ENCODE data around the gene AMMECR1.
A peak's percentile ranks its signal among the peaks of the same experiment; 100 is the strongest.
"Not testable (repeated sequence)": the region's sequence is repeated elsewhere in the genome, so short reads cannot be mapped to it uniquely, and the experiment has no call there.

Gene AMMECR1

DNA sequence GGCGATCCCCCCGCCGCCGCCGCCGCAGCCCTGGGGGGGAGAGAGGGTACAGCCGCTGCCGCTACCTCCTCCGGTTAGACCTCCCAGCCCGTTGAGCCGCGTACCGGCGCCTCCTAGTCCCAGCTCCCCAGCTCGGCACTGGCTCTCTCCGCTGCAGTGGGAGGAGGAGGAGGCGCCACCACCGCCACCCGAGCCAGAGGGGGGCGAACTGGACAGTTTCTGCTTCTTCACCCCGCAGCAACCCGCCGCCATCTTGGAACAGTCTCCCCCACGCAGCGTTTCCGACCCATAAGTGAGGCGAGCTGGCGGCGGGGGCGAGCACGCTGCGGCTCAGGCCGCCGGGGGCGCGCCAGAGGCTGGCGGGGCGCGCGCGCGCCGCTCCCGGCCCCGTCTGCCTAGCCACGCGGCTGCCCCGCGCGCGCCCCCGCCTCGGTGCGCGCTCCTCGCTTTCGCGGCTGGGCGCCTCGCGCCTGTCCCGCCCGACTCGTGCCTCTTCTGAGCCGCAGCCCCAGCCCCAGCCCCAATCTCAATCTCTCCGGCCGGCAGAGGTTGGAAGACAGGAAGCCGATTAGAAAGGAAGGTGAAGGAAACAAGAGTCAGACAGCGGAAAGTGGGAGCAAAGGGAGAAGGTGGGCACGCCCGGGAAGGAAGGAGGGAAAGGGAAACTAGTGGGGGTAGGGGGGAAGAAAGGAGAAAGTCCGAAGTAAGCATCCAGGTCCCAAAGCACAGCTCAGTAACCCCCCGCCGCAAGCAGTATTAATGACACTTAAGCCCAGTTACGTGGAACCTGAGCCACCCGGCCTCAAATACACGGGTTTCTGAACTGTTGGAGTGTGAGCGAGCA is at the start of gene AMMECR1:
TSS of gene AMMECR1 (minus strand) at position 266 of the 844 bp plus-strand sequence. CDS start at position 252, 14 bp downstream.
- peak; percentile 84 for DNase-seq

DNA sequence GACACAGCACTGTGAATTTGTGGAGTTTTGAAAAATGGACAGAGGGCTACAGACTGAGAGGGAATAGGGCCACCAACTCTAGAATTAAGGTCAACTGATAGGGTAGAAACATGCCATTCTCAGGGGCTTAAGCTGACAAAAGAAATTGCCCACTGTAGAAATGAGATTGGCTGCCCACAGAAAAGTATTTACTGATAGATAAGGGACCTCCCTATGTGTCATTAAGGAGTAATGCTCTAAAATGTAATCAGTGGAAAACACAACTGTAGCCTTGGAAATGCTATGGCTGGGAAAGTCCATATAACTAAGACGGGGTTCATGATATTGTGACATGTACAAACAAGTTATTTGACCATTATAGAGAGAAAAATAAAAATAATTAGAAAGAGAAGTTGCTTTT is 45.4 kb upstream of the AMMECR1 start:
- DNase-seq = no peak

DNA sequence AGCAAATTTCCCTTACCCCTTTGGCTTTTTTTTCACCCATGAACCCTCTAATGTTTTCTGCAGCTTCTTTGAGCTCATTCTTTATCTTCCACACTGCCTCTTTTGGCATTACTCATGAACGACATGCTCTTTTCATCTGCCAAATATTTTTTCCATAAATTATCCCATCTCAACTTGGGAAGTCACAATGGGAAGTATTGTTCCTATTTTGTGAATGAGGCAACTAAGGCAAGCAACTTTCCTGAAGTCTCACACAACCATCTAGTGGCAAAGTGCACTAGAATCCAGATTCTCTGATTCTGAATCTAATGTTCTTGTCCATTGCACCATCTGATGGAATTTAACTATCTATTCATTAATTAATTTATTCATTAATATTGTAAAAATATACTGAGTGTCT is 41.4 kb upstream of the AMMECR1 start:
- no peak for DNase-seq

DNA sequence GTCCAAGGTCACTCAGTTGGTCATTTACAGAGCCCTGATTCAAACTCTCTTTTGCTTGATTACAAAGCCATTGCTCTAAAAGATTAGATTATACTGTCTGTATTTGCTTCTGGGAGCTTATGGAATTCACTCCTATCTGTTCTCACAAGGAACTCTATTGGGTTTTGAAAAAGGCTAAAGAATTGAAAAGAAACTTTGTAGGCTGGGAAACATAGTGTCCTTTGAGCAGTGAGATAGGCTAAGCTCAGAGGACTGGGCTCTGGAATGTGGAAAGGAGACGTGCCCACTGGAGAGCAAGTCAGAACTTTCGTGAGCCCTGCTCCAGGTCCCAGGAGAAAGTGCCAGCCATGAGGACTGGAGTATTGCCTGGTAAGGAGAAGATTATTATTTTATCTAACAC is 40.7 kb upstream of the AMMECR1 start, which contains the start of gene RTL9:
TSS of gene RTL9 (plus strand) at position 301 of the 400 bp plus-strand sequence. CDS start 91,770 bp downstream, outside the sequence.
- no peak for DNase-seq

- DNase-seq = peak; percentile 62
Measured at GRCh38 chrX:110346681-110347080, 28.8 kb upstream of the AMMECR1 start.

DNA sequence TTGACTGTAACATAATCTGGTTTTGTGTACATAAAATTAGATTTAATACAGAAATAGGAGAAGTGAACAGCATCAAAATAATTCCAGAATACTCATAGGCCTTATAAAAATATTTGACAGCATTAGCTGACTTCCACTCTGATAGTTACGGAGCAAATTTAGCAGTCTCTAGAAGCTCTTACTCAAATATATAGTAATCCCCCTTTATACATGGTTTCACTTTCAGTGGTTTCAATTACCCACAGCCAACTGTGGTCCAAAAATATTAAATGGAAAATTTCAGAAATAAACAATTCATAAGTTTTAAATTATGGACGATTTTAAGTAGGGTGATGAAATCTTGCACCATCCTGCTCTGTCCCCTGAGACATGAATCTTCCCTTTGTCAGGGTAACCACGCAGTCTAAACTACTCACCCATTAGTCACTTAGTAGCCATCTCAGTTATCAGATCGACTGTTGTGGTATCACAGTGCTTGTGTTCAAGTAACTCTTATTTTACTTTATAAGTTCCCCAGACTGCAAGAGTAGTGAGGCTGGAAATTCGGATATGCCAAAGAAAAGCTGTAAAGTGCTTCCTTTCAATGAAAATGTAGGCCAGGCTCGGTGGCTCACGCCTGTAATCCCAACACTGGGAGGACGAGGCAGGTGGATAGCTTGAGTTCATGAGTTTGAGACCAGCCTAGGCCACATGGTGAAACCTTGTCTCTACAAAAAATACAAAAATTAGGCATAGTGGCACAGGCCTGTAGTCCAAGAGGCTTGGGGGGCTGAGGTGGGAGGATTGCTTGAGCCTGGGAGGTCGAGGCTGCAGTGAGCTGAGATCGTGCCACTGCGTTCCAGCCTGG is 23.5 kb upstream of the AMMECR1 start:
- DNase-seq = peak; percentile 65

GRCh38 chrX:110338935-110339334 is 21.1 kb upstream of the AMMECR1 start:
- no peak for DNase-seq

GRCh38 chrX:110333458-110333857 is 15.6 kb upstream of the AMMECR1 start:
- not testable (repeated sequence) for DNase-seq

GRCh38 chrX:110331444-110332030 is 13.7 kb upstream of the AMMECR1 start:
- DNase-seq = no peak

- not testable (repeated sequence) for DNase-seq
Measured at GRCh38 chrX:110328613-110329012, 10.7 kb upstream of the AMMECR1 start.

DNA sequence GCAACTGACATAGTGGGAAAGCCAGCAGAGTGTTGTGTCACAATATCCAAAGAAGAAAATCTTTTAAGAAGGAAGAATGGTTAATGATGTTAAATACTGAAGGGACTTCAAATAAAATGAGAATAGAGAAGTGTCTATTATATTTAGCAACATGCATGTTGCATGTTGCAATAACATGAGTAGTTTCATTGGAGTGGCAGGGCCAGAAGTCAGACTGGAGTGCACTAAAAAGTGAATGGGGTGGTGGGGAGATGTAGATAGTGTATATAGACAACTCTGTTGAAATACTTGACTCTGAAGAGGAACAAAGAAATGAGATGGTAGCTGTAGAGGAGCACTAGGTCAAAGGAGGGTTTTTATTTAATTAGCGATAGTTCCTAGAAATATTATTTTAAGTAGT is 9.5 kb upstream of the AMMECR1 start:
- DNase-seq = no peak

DNA sequence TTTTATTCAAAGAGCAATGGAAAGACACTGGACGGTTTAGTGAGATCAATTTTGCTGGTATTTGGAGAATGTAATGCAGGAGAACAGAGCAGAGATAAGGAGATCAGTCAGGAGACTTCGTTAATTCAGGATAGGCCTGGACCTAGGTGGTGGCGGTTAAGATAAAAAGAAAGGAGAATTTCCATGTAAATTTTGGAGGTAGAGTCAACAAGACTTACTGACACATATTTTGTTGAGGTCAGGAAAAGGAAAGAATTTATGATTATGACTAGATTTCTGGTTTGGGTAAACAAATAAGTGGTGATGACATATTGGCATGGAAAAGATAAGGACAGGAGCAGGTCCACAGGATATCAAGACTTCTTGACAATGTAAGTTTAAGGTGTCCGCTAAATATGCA is 8.8 kb upstream of the AMMECR1 start:
- DNase-seq = no peak

DNA sequence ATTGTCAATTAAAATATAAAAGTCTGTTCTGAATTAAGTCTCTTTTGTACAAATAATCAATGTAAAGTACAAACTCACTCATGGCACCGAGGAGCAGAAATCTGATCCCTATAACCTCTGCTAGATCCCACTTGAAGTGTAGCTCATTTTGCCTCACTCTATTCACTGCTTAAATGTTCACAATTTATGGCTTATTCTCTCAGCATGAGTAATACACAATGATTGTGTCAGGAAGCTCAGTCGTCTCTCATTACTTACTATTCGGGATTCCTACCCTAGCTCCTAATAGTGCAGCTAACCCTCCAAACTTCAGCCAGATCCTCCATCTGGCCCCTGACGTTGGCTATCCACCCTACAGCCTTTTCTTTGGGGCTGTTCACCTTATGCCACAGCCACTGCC is 4.7 kb upstream of the AMMECR1 start:
- no peak for DNase-seq

DNA sequence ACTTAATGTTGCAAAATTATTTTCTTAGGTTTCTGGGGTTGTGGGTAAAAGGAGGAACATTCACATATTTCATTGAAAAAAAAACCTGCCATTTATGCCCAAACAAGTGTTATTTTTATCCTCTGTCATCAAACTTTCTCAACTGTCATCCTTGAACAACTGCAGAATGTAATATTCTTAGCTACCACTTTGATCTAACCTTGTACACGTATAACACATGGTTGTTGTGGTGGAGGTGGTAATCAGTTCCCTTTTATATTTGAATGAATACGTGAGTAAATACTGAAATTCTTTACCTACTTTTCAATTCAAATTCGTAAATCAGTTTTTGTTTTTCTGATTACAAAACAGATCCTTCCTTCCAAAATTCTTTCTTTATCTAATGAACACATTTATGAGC is 3.8 kb upstream of the AMMECR1 start:
- no peak for DNase-seq

DNA sequence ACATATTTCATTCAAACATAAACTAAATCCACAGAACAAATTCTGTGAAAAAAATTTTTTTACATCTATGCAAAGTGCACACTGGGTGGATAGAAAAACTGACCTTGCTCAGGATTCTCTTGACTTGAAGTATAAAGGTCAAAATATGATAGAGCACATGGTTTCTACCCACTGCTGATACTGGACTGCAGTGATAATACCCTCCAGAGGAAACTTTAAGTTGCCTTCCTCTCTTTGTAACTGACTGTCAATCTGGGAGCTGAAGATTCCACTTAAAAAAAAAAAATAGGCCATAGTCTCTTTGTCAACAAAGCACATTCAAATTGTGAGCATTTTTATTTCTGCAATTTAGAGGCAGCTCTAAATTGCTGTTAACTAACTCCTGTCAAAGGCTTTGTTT is 3.2 kb upstream of the AMMECR1 start:
- DNase-seq = no peak

DNA sequence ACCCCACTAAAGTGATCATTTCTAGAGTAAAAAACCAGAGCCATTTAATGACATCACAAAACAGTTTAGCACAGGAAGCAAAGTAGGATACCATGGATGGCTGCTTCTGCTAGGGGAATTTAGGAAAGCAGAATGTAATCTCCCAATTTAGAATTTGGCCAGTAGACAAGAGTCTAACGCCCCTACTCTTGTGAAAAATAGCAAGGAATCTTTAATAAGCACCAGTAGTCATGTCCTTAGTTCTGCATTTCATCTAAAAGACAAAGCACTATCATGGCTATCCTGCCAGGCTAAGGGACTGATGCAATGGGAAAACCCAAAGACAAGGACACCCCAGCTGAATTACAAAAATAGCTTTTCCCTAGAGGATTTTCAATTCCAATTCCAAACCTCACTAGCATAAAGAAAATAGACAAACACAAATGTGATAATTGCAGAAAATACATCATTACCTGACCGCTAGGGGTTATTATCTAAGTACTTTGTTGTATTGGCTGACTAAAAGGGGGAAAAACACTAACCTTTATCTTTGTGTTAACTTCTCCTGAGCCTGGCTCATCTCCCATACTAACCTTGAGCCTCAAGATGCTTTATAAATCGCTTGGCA is 2.6 kb upstream of the AMMECR1 start:
- DNase-seq = no peak

GRCh38 chrX:110318664-110318968 is 731 bp upstream of the AMMECR1 start:
- DNase-seq = no peak

GRCh38 chrX:110317061-110317819 is 645 bp downstream of the AMMECR1 start:
- peak; percentile 54 for DNase-seq

DNA sequence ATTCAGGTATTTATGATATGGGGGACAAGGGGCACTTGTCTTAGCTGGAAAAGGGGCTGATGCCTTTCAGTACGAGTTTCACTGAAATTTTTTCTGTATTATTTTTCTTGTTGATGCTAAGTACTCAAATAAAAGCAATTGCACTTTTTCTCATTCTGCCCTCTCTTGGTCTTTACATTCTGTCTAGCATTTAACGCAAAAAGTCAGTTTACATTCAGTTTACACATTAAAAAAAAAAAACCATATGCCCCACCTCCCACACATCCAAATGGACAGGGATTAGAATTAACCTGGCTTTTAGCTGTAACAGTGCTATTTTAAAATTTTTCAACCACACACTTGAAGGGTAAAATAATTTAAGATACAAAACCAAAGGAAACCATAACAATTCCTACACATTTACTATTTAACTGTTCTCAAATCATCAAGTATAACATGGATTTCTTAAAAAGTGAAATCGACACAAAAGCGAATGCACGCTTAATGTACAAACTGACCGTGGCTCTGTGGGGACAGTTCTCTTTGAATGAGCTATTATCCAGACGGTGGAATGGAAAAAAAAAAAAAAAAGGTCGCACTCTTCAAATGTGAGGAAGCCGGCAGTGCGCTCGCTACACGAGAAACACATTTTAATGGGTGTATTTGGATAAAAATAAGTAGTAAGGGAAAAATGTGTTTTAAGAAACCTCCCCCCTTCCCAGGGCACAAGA is 1.4 kb downstream of the AMMECR1 start:
- no peak for DNase-seq

DNA sequence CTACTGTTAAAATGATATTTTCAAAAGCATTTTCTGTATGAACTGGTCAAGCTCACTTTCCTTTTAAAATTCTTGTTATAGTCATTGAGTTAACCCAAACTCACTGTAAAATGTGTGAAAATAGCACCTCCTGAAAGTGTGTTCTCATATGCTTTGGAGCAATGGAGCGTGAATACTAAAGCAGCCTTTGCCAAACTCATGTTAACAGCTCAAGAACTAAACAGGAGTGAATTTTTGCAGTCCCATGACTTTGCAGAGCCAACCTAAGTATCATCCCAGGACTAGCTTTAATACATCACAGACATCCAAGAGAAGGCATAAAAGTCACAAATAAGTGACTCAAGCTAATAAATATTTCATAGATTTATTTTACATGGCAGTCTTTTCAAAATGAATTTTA is 2.3 kb downstream of the AMMECR1 start:
- DNase-seq = no peak

- no peak for DNase-seq
Measured at GRCh38 chrX:110311437-110312230, 6.3 kb downstream of the AMMECR1 start.
